A549 (cell line): ENCODE results near the gene PCDH9. TPM values are rescaled to one million over a fixed set of nuclear protein-coding genes. Genes with fewer than 3 reads are reported as not detected.
A peak's percentile ranks its signal among the peaks of the same experiment; 100 is the strongest.

Source experiments
- ATAC-seq, 2 experiments: fragments of 200-7000 bp in 1 of 2; fragments of >200 bp in 1 of 2; cut with Nextera tagmentation in 1 of 2; cut with Tn5 transposase in 1 of 2; 3 replicates each; pipeline versions ENCODE4 v1.8.0 to v1.9.1; 2018 to 2020; ENCODE audit warnings: mild to moderate bottlenecking in 1 of 2, moderate library complexity in 1 of 2
- CTCF ChIA-PET: fragments of 300-600 bp; sonication (Branson Sonifier 250); formaldehyde crosslinking; extraction: SDS; loops from one replicate; lab custom pipeline; 2021; ENCODE audit warnings: antibody characterized with exemption, inconsistent platforms; lab: Yijun Ruan, JAX
- POLR2A ChIA-PET: fragments of 350-600 bp; formaldehyde crosslinking; extraction: SDS; loops from one replicate; lab custom pipeline; 2021; ENCODE audit warnings: antibody characterized with exemption, inconsistent platforms; lab: Yijun Ruan, JAX
- DNase-seq, 2 experiments: peaks; one replicate each; pipeline versions ENCODE4 v3.0.0 to v3.0.0-alpha.2; 2011 to 2016; ENCODE audit warnings: low read depth in 1 of 2, low spot score in 1 of 2
- FAIRE-seq: peaks from 2 replicates; lab custom pipeline; 2011; peaks lifted over from hg19 to GRCh38; lab: Jason Lieb, UNC
- H3K27ac ChIP-seq, 2 experiments: fragments of >200 bp; sonication (Bioruptor Twin); formaldehyde crosslinking; 3 replicates each; pipeline ENCODE4 v1.5.1; 2016 to 2017
- H3K4me1 ChIP-seq: fragments of >200 bp; sonication (Bioruptor Twin); formaldehyde crosslinking; 3 replicates; pipeline ENCODE4 v1.6.1; 2016
- H3K4me2 ChIP-seq: fragments of >200 bp; sonication (Bioruptor Twin); formaldehyde crosslinking; 3 replicates; pipeline ENCODE4 v1.6.1; 2016
- H3K4me3 ChIP-seq: fragments of >200 bp; sonication (Bioruptor Twin); formaldehyde crosslinking; 3 replicates; pipeline ENCODE4 v1.5.1; 2016
- H3K9me3 ChIP-seq: fragments of >200 bp; sonication (Bioruptor Twin); formaldehyde crosslinking; 3 replicates; pipeline ENCODE4 v1.6.1; 2016
- CEBPB ChIP-seq, 2 experiments: fragments of >200 bp in 1 of 2; sonication (Bioruptor Twin) in 1 of 2; formaldehyde crosslinking in 1 of 2; IDR thresholded peaks; 2 replicates each; pipeline ENCODE4 v1.6.1; 2012 to 2016
- CHD2 ChIP-seq: fragments of 150-350 bp; IDR thresholded peaks from 2 replicates; pipeline ENCODE4 v1.6.1; 2014; ENCODE audit warnings: low read length; ENCODE audit not compliant: partially characterized antibody
- CHD4 ChIP-seq: fragments of 200-600 bp; sonication (generic); IDR thresholded peaks from 2 replicates; pipeline ENCODE4 v1.6.1; 2016; ENCODE audit warnings: antibody characterized with exemption, mild to moderate bottlenecking, borderline replicate concordance
- CTCF ChIP-seq: fragments of >200 bp; sonication (Bioruptor Twin); formaldehyde crosslinking; IDR thresholded peaks from 3 replicates; pipeline ENCODE4 v1.5.1; 2016
- E2F6 ChIP-seq: IDR thresholded peaks from 2 replicates; pipeline ENCODE4 v1.6.1; 2012; ENCODE audit warnings: low read depth, borderline replicate concordance
- EHF ChIP-seq: fragments of 250-450 bp; sonication (Bioruptor Pico); IDR thresholded peaks from 2 replicates; pipeline ENCODE4 v1.5.0; 2020; ENCODE audit warnings: mild to moderate bottlenecking
- ELK1 ChIP-seq: fragments of 150-350 bp; IDR thresholded peaks from 2 replicates; pipeline ENCODE4 v1.6.1; 2014; ENCODE audit warnings: low read depth, mild to moderate bottlenecking, low read length
- EP300 ChIP-seq, 2 experiments: fragments of >200 bp; sonication (Bioruptor Twin); formaldehyde crosslinking; IDR thresholded peaks; 2 replicates in 1 of 2; 3 replicates in 1 of 2; pipeline ENCODE4 v1.6.1; 2016 to 2017
- ESRRA ChIP-seq: fragments of 150-350 bp; IDR thresholded peaks from 2 replicates; pipeline ENCODE4 v1.6.1; 2014; ENCODE audit warnings: mild to moderate bottlenecking, low read length, borderline replicate concordance
- FOXS1 ChIP-seq: fragments of 250-450 bp; sonication (Bioruptor Pico); IDR thresholded peaks from 2 replicates; pipeline ENCODE4 v1.5.0; 2020; ENCODE audit warnings: mild to moderate bottlenecking, moderate library complexity
- GATA3 ChIP-seq: IDR thresholded peaks from 2 replicates; pipeline ENCODE4 v1.6.1; 2012; ENCODE audit warnings: borderline replicate concordance
- HES2 ChIP-seq: fragments of >200 bp; sonication (Bioruptor Twin); formaldehyde crosslinking; IDR thresholded peaks from 2 replicates; pipeline ENCODE4 v1.6.1; 2016
- HMGXB4 ChIP-seq: fragments of 250-450 bp; sonication (Bioruptor Pico); IDR thresholded peaks from 2 replicates; pipeline ENCODE4 v1.5.0; 2021; ENCODE audit warnings: mild to moderate bottlenecking, moderate library complexity, borderline replicate concordance
- HOXB5 ChIP-seq: fragments of 250-450 bp; sonication (Bioruptor Pico); IDR thresholded peaks from 2 replicates; pipeline ENCODE4 v1.5.0; 2020; ENCODE audit warnings: mild to moderate bottlenecking, moderate library complexity
- JUNB ChIP-seq: fragments of >200 bp; sonication (Bioruptor Twin); formaldehyde crosslinking; IDR thresholded peaks from 2 replicates; pipeline ENCODE4 v1.6.1; 2016
- KDM1A ChIP-seq: fragments of 200-600 bp; sonication (generic); IDR thresholded peaks from 2 replicates; pipeline ENCODE4 v1.6.1; 2016; ENCODE audit warnings: low read depth, mild to moderate bottlenecking
- MYC ChIP-seq: IDR thresholded peaks from 2 replicates; pipeline ENCODE4 v1.6.1; 2012; ENCODE audit warnings: mild to moderate bottlenecking, inconsistent platforms, low read length, improper control_type of control experiment, borderline replicate concordance
- PHF8 ChIP-seq: fragments of 200-600 bp; sonication (generic); IDR thresholded peaks from 2 replicates; pipeline ENCODE4 v1.6.1; 2016; ENCODE audit warnings: low read depth, mild to moderate bottlenecking, antibody characterized with exemption, moderate library complexity, borderline replicate concordance
- POLR2A ChIP-seq: IDR thresholded peaks from 2 replicates; pipeline ENCODE4 v1.6.1; 2012; ENCODE audit warnings: mild to moderate bottlenecking, low read length
- POLR2AphosphoS2 ChIP-seq: conservative IDR thresholded peaks from 2 replicates; pipeline ENCODE4 v1.6.1; 2012; ENCODE audit warnings: low read length, improper control_type of control experiment, inconsistent platforms
- RCOR1 ChIP-seq: fragments of 150-350 bp; IDR thresholded peaks from 2 replicates; pipeline ENCODE4 v1.6.1; 2014; ENCODE audit warnings: antibody characterized with exemption, low read length, low read depth
- REST ChIP-seq: fragments of 200-600 bp; sonication (generic); IDR thresholded peaks from 2 replicates; pipeline ENCODE4 v1.6.1; 2016; ENCODE audit warnings: antibody characterized with exemption, mild to moderate bottlenecking, moderate library complexity
- RNF2 ChIP-seq: fragments of 200-600 bp; sonication (generic); IDR thresholded peaks from 2 replicates; pipeline ENCODE4 v1.6.1; 2016; ENCODE audit warnings: low read depth, mild to moderate bottlenecking, antibody characterized with exemption, moderate library complexity, borderline replicate concordance
- SMC3 ChIP-seq: fragments of >200 bp; sonication (Bioruptor Twin); formaldehyde crosslinking; IDR thresholded peaks from 3 replicates; pipeline ENCODE4 v1.6.1; 2018; ENCODE audit warnings: inconsistent platforms
- SREBF2 ChIP-seq: fragments of 450-650 bp; IDR thresholded peaks from 2 replicates; pipeline ENCODE4 v1.6.1; 2014; ENCODE audit warnings: mild to moderate bottlenecking, moderate library complexity
- ZSCAN20 ChIP-seq: fragments of 250-450 bp; sonication (Bioruptor Pico); IDR thresholded peaks from 2 replicates; pipeline ENCODE4 v1.8.0; 2022; ENCODE audit warnings: mild to moderate bottlenecking, moderate library complexity
- WGBS: methylation state at CpG from one replicate; pipeline ENCODE4 v1.1.6; 2017; ENCODE audit errors: missing lambda C conversion rate; 5-methylcytosine and 5-hydroxymethylcytosine counted together
- polyA plus RNA-seq, 4 experiments: library from polyadenylated mRNA; depleted of rRNA in 3 of 4; stranded (reverse); fragments of >200 nt; fragmentation: RNase III in 1 of 4; extraction: RNeasy Plus Mini Kit Qiagen cat#74134 plus additional on column Dnase treatment in 1 of 4; gene quantifications; 2 replicates in 3 of 4; 3 replicates in 1 of 4; pipeline ENCODE4 v1.2.3, GENCODE V29; 2011 to 2017

Gene PCDH9
- polyA plus RNA-seq, 2 of the 4 experiments (the other 2 are of a cell fraction) = 16.0 to 29.5 TPM

- TF ChIP-seq RCOR1 (no peak), ESRRA (no peak), CTCF (no peak), EP300 (IDR thresholded peaks at IDR 0.05) (no peak), CHD4 (no peak), CHD2 (no peak), HOXB5 (CRISPR knock-in tag) (no peak), PHF8 (no peak), CEBPB (IDR thresholded peaks at IDR 0.05) (no peak), FOXS1 (CRISPR knock-in tag) (no peak), ZSCAN20 (CRISPR knock-in tag) (no peak), MYC (no peak)
- 78% methylated on average over 2 of the region's 2 CpGs for WGBS
- no peak for ATAC-seq
- no peak for FAIRE-seq
- no peaks in the 10 kb centered on the region for H3K9me3 ChIP-seq
- DNase-seq = no peak
- H3K27ac ChIP-seq = no peak overlapping the region
- no peak overlapping the region for H3K4me3 ChIP-seq
- ChIA-PET POLR2A (no interaction called here), CTCF (no interaction called here)
- peaks cover 22% of the 10 kb centered on the region for H3K4me1 ChIP-seq
- H3K4me2 ChIP-seq = 0 out of 3 replicates have a peak overlapping the region, but pooled peaks have one; percentile 28
Observed at GRCh38 chr13:66859078-66859477, 371.1 kb downstream of the PCDH9 start.

GRCh38 chr13:66858163-66858562 lies 372.0 kb downstream of the PCDH9 start:
- 81% methylated on average over 3 of the region's 3 CpGs for WGBS
- ATAC-seq (no peak), FAIRE-seq (no peak), DNase-seq (no peak)
- no peak overlapping the region for H3K4me2 ChIP-seq
- H3K27ac ChIP-seq = no peak overlapping the region
- no peak overlapping the region for H3K4me3 ChIP-seq
- POLR2A ChIA-PET = no interaction called here
- H3K9me3 ChIP-seq = no peaks in the 10 kb centered on the region
- no peak for TF ChIP-seq POLR2A
- TF ChIP-seq RNF2 = no peak
- TF ChIP-seq JUNB = no peak
- no peak for TF ChIP-seq KDM1A
- no peak for TF ChIP-seq HMGXB4
- no peak for TF ChIP-seq CEBPB (IDR thresholded peaks at IDR 0.05)
- no peak for TF ChIP-seq EP300 (IDR thresholded peaks at IDR 0.05)
- no peak for TF ChIP-seq ESRRA
- TF ChIP-seq POLR2AphosphoS2 = no peak
- TF ChIP-seq GATA3 = no peak
- no peak for TF ChIP-seq ELK1
- TF ChIP-seq ZSCAN20 (CRISPR knock-in tag) = no peak
- no peak for TF ChIP-seq MYC
- no peak for TF ChIP-seq HES2
- no peak for TF ChIP-seq E2F6
- TF ChIP-seq REST = no peak
- no peak for TF ChIP-seq SMC3
- TF ChIP-seq SREBF2 = no peak
- no peak for TF ChIP-seq EHF (CRISPR knock-in tag)
- TF ChIP-seq, all 56 proteins: peak for 0
- H3K4me1 ChIP-seq = peaks cover 22% of the 10 kb centered on the region
- CTCF ChIA-PET = no interaction called here
